Activated CD4-positive, alpha-beta T cell treated with anti-CD3 and anti-CD28 coated beads, Interleukin-2, amount 50 U/mL, for 24 hours (primary cell): ENCODE measurements around the gene TSPY3.
"Not testable (repeated sequence)": the region's sequence is repeated elsewhere in the genome, so short reads cannot be mapped to it uniquely, and the experiment has no call there.

Experiments
- DNase-seq, 2 donors: peaks; one replicate each; pipeline ENCODE4 v3.0.0-alpha.2; 2020; ENCODE audit warnings: low read depth in 1 of 2, low spot score in 1 of 2

TSPY3 gene, protein sequence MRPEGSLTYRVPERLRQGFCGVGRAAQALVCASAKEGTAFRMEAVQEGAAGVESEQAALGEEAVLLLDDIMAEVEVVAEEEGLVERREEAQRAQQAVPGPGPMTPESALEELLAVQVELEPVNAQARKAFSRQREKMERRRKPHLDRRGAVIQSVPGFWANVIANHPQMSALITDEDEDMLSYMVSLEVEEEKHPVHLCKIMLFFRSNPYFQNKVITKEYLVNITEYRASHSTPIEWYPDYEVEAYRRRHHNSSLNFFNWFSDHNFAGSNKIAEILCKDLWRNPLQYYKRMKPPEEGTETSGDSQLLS

DNA sequence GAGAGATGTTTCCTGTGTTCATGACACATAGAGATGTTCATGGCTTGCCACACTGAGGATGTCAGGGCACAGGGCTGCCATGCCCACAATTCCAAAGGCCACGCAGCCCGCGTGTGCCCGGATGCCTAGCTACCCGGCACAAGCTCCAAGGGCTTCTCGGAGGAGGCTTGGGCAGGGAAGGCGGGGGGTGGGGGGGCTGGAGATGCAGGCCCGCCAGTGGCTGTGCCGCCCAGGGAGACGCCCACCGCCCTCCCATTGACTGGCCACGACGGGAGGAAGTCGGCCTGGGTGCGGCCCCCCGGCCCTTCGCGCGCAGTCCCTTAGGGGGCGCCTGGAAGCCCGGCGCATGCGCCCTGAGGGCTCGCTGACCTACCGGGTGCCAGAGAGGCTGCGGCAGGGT is at the start of gene TSPY3:
TSPY3 (plus strand) TSS at position 301 of the 400 bp plus-strand sequence; CDS start at position 347, 46 bp downstream.
- DNase-seq: not testable (repeated sequence)

DNA sequence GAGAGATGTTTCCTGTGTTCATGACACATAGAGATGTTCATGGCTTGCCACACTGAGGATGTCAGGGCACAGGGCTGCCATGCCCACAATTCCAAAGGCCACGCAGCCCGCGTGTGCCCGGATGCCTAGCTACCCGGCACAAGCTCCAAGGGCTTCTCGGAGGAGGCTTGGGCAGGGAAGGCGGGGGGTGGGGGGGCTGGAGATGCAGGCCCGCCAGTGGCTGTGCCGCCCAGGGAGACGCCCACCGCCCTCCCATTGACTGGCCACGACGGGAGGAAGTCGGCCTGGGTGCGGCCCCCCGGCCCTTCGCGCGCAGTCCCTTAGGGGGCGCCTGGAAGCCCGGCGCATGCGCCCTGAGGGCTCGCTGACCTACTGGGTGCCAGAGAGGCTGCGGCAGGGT is 40.7 kb upstream of the TSPY3 start, which contains the start of gene TSPY8:
TSPY8 (plus strand) TSS at position 301 of the 400 bp plus-strand sequence; CDS start at position 347, 46 bp downstream.
- not testable (repeated sequence) for DNase-seq

DNA sequence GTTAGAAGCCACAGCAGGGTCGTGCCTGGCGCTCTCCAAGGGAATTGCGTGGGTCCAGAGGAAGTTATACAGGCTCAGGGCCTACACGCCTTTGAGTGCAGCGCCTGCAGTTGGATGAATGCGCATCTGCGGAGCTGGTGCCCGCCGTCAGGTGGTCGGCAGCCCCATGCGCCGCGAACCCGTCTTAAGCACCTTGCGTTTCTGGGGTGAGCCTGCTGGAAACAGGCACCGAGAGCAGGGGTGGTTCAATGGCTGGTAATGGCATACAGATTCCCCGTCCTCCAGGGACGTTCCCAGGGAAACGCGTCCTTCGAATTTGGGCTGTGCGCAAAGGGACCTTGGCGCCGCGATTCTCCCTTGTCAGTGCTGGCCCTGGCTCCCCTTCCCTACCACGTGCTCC is 1.7 kb upstream of the TSPY3 start:
- DNase-seq: not testable (repeated sequence)
